Naive thymus-derived CD8-positive, alpha-beta T cell (primary cell): ENCODE measurements around the gene UCHL1. TPM values are rescaled to one million over a fixed set of nuclear protein-coding genes. Genes with fewer than 3 reads are reported as not detected.
"Not testable (repeated sequence)": the region's sequence is repeated elsewhere in the genome, so short reads cannot be mapped to it uniquely, and the experiment has no call there.

Experiments
- ATAC-seq, 2 donors: fragments of 150-1000 bp; cut with Tn5 transposase in 1 of 2; sonication (Bioruptor Pico), chemical (Tn5 transposase) in 1 of 2; 1 replicate in 1 of 2; 2 replicates in 1 of 2; pipeline ENCODE4 v1.10.0; 2021; ENCODE audit warnings: mild to moderate bottlenecking in 2 of 2, moderate library complexity in 2 of 2
- POLR2A ChIA-PET: fragments of 350-600 bp; sonication (Branson Sonifier 250); formaldehyde crosslinking; loops from one replicate; lab custom pipeline; 2021; ENCODE audit warnings: antibody characterized with exemption; lab: Charles Lee
- DNase-seq, 10 donors: peaks; one replicate each; pipeline versions ENCODE4 v3.0.0 to v3.0.0-alpha.2; 2020 to 2022
- H3K27ac Mint-ChIP-seq, 10 donors: one replicate each; pipeline ENCODE4 v1.8.0; 2020 to 2022; ENCODE audit warnings: mild to moderate bottlenecking in 10 of 10, mixed read lengths in 10 of 10, moderate library complexity in 4 of 10, inconsistent platforms in 1 of 10
- H3K27me3 Mint-ChIP-seq, 5 donors: one replicate each; pipeline ENCODE4 v1.8.0; 2021 to 2022; ENCODE audit warnings: mixed read lengths in 5 of 5
- H3K36me3 Mint-ChIP-seq, 3 donors: one replicate each; pipeline ENCODE4 v1.8.0; 2020 to 2022; ENCODE audit warnings: mixed read lengths in 3 of 3, mild to moderate bottlenecking in 2 of 3, inconsistent platforms in 1 of 3
- H3K4me1 Mint-ChIP-seq, 4 donors: one replicate each; pipeline ENCODE4 v1.8.0; 2021 to 2022; ENCODE audit warnings: mixed read lengths in 4 of 4
- H3K4me3 Mint-ChIP-seq, 10 donors: one replicate each; pipeline ENCODE4 v1.8.0; 2020 to 2022; ENCODE audit warnings: mild to moderate bottlenecking in 10 of 10, mixed read lengths in 10 of 10, moderate library complexity in 6 of 10, inconsistent platforms in 1 of 10
- H3K9me3 Mint-ChIP-seq, 9 donors: one replicate each; pipeline ENCODE4 v1.8.0; 2020 to 2022; ENCODE audit warnings: mixed read lengths in 9 of 9, mild to moderate bottlenecking in 3 of 9, inconsistent platforms in 1 of 9, moderate library complexity in 1 of 9
- polyA plus RNA-seq, 3 donors: library from polyadenylated mRNA; unstranded; fragments of 300-500 nt; fragmentation: Illumina TruSeq; gene quantifications; one replicate each; pipeline ENCODE4 v1.2.3, GENCODE V29; 2021
- total RNA-seq, 8 experiments: library from RNA in 2 of 8; stranded (reverse) in 2 of 8; gene quantifications; one replicate each; pipeline ENCODE4 v1.2.3 and lab custom pipeline; 2021 to 2026

Gene UCHL1
- total and polyA plus RNA-seq, 5 experiments from 2014 or later, result 0.49 TPM; not detected in 4

DNA sequence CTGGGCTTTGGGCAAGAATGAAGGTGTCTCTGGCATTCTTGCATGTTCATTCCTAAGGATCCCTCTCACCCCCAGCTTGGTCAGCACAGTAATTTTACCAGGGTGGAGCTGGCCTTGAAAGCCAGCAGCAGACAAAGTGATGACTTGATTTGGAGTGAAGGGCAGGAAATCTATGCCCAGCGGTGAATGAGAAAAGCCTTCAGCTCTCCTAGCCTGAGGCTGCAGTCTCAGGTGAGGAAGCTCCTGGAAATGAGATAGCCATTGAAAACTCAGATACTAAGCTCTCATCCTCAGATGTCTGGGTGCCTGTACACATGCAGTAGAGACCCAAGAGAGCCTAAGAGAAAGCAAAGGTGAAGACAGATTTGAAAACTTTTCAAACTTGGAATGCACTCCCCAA is 10.7 kb upstream of the UCHL1 start:
- Mint-ChIP-seq H3K9me3 (peaks cover 0 to 5% (median 2%) of the 10 kb centered on the region in 9 donors), H3K27ac (no peak overlapping the region), H3K4me3 (no peak overlapping the region), H3K27me3 (peaks cover 12 to 30% (median 21%) of the 10 kb centered on the region in 5 donors), H3K36me3 (peaks cover 0 to 5% (median 0%) of the 10 kb centered on the region in 3 donors), H3K4me1 (no peaks in the 10 kb centered on the region)
- no peak for DNase-seq
- no peak for ATAC-seq
- POLR2A ChIA-PET, result no interaction called here

DNA sequence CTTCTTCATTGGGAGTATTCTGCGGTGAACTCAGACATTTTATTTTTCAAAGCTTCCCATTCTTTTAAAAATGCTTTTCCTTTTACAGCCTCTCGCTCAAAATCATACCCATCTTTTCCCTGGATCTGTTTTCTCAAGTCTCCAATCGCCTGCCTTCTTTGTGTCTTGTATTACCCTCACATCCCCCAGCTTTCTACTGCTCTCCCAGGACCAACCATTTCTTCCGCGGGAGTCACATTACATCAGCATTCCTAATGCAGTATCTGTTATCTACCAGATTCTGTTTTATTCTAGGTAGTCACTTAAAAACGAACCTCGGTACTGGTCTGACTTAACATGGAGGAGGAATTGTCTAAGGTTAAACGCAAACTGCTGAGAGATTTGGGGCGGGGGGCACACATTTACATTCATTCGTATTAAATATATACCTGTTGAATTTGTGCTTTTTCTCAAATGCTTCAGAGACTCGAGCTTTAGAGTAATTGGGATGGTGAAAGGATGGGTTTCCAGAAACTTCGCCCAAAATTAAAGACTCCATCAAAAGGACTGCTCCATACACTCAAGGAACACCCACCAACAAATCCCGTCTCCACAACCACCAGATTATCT is 493 bp upstream of the UCHL1 start:
- Mint-ChIP-seq H3K4me1 (peaks cover 3 to 14% (median 11%) of the 10 kb centered on the region in 4 donors), H3K9me3 (peaks cover 0 to 6% (median 0%) of the 10 kb centered on the region in 9 donors), H3K4me3 (peak overlapping the region; percentile 14 to 76 (median 57)), H3K27ac (no peak overlapping the region), H3K27me3 (peaks cover 27 to 53% (median 49%) of the 10 kb centered on the region in 5 donors), H3K36me3 (peaks cover 0 to 14% (median 0%) of the 10 kb centered on the region in 3 donors)
- no peak for DNase-seq
- POLR2A ChIA-PET, result interaction anchor here (0.6 kb wide), 1 partner anchor 10 kb away, joined by 4 read pairs; no protein-coding TSS in a partner anchor
- ATAC-seq, result no peak

DNA sequence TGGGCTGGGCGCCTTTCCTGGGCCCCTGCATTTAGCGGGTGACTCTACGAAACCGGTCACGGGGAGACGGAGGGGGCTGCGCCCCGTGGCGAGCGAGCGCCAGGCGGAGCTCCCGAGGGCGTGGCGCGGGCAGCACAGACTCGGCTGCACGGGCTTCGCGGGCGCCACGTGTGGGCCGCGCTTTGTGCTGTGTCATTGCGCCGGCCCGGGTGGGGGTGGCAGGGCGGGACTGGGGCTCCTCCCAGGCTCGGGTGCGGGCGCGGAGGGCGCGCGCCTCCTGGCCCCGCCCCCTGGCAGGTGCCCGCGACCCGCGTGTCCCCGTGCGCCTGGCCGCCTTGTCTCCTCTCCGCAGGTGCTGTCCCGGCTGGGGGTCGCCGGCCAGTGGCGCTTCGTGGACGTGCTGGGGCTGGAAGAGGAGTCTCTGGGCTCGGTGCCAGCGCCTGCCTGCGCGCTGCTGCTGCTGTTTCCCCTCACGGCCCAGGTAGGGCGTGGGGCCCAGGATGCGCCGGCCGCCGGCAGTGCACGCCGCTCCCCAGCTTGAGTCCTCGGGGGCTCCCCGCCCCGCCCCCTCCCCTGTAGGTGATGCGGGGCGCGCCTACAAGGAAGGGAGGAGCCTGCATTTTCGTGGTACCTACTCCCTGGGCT is 651 bp downstream of the UCHL1 start:
- Mint-ChIP-seq H3K27ac (no peak overlapping the region), H3K36me3 (peaks cover 0 to 14% (median 0%) of the 10 kb centered on the region in 3 donors), H3K27me3 (peaks cover 27 to 61% (median 47%) of the 10 kb centered on the region in 5 donors), H3K9me3 (peaks cover 0 to 6% (median 0%) of the 10 kb centered on the region in 9 donors), H3K4me3 (peak overlapping the region; percentile 51 to 80 (median 76)), H3K4me1 (peaks cover 3 to 14% (median 11%) of the 10 kb centered on the region in 4 donors)
- POLR2A ChIA-PET, result no interaction called here
- DNase-seq (peak in 2 of 10 donors; percentile 6 to 7), ATAC-seq (peak; percentile 30)

DNA sequence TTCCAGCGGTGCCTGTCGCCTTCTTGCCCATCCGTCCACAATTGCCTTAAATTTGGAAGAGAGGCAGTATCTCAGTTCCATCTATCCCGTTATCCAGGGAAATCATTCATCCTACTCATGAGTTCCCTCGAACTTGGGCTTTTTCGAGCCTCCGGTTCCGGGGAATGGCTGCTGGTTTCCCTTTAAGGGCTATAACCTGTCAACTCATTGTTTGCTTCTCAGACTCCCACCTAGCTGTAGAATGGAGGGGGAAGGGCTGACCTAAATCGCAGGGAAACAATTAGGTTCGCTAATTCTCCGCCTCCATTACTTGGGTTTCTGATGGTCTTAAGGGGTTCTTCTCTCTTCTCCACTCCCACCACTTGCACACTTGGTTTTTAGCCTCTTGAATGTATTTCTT is 1.2 kb downstream of the UCHL1 start:
- H3K27me3 Mint-ChIP-seq, result peaks cover 25 to 61% (median 47%) of the 10 kb centered on the region in 5 donors

DNA sequence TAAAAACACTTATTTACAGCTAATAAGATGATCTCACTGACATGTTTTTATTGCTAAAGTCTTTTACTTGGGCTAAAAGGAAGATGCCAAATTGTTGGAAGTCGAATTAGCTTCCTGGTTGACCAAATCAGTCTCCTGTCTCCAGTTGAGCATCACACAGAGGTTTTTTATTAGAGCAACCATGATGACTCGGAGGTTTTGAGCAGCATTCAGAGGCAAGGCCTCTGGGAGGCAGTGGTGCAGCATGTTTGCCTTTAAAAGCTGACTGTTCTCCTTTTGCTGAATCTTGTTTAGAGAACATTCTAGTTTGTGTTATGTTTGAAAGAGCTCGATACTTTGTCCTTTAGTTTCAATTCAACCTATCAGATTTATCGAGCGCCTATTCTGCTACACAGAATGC is 2.1 kb downstream of the UCHL1 start:
- peaks cover 0 to 6% (median 0%) of the 10 kb centered on the region in 9 donors for H3K9me3 Mint-ChIP-seq
- peaks cover 3 to 14% (median 11%) of the 10 kb centered on the region in 4 donors for H3K4me1 Mint-ChIP-seq
- POLR2A ChIA-PET, result no interaction called here
- H3K27me3 Mint-ChIP-seq, result peaks cover 31 to 68% (median 42%) of the 10 kb centered on the region in 5 donors
- peaks cover 0 to 14% (median 0%) of the 10 kb centered on the region in 3 donors for H3K36me3 Mint-ChIP-seq
- ATAC-seq, result no peak
- DNase-seq, result no peak
- H3K27ac Mint-ChIP-seq, result no peak overlapping the region
- H3K4me3 Mint-ChIP-seq, result peak overlapping the region in 3 of 10 donors; percentile 20 to 75 (median 42)

More for the DNA sequence above, 1.2 kb downstream of the UCHL1 start:
- Mint-ChIP-seq H3K36me3 (peaks cover 0 to 14% (median 0%) of the 10 kb centered on the region in 3 donors), H3K4me3 (peak overlapping the region; percentile 51 to 80 (median 76)), H3K27ac (no peak overlapping the region), H3K4me1 (peaks cover 3 to 14% (median 11%) of the 10 kb centered on the region in 4 donors), H3K9me3 (peaks cover 0 to 6% (median 0%) of the 10 kb centered on the region in 9 donors)
- POLR2A ChIA-PET, result no interaction called here
- DNase-seq, result no peak
- ATAC-seq, result no peak

DNA sequence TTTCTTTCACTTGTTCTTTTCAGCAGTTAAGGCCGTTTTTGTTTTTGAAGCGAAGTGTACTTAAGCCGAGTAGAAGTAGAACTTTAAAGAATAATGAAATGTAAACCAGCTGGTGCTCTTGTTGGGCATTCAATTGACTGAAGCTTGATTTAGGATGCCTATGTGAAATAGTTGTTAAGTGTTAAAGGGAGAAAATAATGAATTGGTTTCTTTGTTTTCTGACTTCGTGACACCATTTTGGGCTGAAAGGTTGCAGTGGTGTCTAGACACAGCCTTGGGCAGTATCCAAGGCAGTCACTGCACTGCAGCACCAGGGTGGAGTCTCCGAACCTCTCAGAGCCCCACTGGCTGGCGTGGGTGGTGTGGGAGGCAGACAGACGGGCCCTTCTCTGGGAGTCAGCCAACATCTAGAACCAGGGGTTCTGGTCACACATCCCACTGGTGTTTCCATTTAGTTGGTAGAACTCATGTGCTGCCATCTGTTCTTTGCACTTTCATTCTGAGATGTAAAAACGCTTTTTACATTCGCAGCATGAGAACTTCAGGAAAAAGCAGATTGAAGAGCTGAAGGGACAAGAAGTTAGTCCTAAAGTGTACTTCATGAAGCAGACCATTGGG is 3.5 kb downstream of the UCHL1 start:
- POLR2A ChIA-PET, result no interaction called here
- Mint-ChIP-seq H3K4me1 (peaks cover 3 to 14% (median 11%) of the 10 kb centered on the region in 4 donors), H3K4me3 (peak overlapping the region in 1 of 10 donors; percentile 3), H3K36me3 (peaks cover 0 to 14% (median 0%) of the 10 kb centered on the region in 3 donors), H3K27ac (peak overlapping the region in 1 of 10 donors; percentile 18), H3K9me3 (peaks cover 0 to 6% (median 0%) of the 10 kb centered on the region in 9 donors), H3K27me3 (peaks cover 29 to 61% (median 38%) of the 10 kb centered on the region in 5 donors)
- no peak for DNase-seq
- ATAC-seq, result no peak

DNA sequence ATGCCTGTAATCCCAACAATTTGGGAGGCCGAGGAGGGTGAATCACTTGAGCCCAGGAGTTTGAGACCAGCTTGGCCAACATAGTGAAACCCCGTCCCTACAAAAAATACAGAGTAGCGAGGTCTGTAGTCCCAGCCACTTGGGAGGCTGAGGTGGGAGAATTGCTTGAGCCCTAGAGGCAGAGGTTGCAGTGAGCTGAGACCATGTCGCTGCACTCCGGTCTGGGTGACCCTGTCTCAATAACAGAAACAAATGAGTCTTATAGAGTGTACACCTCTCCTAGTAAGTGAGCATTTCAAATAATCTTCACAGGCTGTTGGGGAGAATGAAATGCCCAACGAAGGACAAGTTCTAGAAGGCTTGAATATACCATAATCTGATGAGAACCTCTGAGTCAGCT is 5.5 kb downstream of the UCHL1 start:
- DNase-seq (no peak), ATAC-seq (no peak)
- POLR2A ChIA-PET, result no interaction called here
- Mint-ChIP-seq H3K36me3 (peaks cover 0 to 7% (median 0%) of the 10 kb centered on the region in 3 donors), H3K9me3 (peaks cover 0 to 6% (median 0%) of the 10 kb centered on the region in 9 donors), H3K27me3 (peaks cover 21 to 53% (median 25%) of the 10 kb centered on the region in 5 donors), H3K27ac (no peak overlapping the region), H3K4me1 (peaks cover 0 to 10% (median 8%) of the 10 kb centered on the region in 4 donors), H3K4me3 (no peak overlapping the region)

- POLR2A ChIA-PET, result no interaction called here
Measured at GRCh38 chr4:41264212-41264611, 7.5 kb downstream of the UCHL1 start.

DNA sequence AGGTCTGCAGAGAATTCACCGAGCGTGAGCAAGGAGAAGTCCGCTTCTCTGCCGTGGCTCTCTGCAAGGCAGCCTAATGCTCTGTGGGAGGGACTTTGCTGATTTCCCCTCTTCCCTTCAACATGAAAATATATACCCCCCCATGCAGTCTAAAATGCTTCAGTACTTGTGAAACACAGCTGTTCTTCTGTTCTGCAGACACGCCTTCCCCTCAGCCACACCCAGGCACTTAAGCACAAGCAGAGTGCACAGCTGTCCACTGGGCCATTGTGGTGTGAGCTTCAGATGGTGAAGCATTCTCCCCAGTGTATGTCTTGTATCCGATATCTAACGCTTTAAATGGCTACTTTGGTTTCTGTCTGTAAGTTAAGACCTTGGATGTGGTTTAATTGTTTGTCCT is 11.3 kb downstream of the UCHL1 start:
- Mint-ChIP-seq H3K4me1 (no peaks in the 10 kb centered on the region), H3K27ac (no peak overlapping the region), H3K27me3 (peaks cover 1 to 23% (median 6%) of the 10 kb centered on the region in 5 donors), H3K4me3 (no peak overlapping the region), H3K9me3 (peaks cover 0 to 3% (median 0%) of the 10 kb centered on the region in 9 donors), H3K36me3 (no peaks in the 10 kb centered on the region)
- POLR2A ChIA-PET, result no interaction called here
- ATAC-seq (no peak), DNase-seq (no peak)

More at GRCh38 chr4:41264212-41264611, 7.5 kb downstream of the UCHL1 start:
- Mint-ChIP-seq H3K27me3 (peaks cover 10 to 37% (median 18%) of the 10 kb centered on the region in 5 donors), H3K4me3 (no peak overlapping the region), H3K9me3 (peaks cover 0 to 2% (median 0%) of the 10 kb centered on the region in 9 donors), H3K4me1 (no peaks in the 10 kb centered on the region), H3K27ac (no peak overlapping the region), H3K36me3 (no peaks in the 10 kb centered on the region)
- DNase-seq (no peak), ATAC-seq (no peak)

- Mint-ChIP-seq H3K9me3 (peaks cover 0 to 6% (median 0%) of the 10 kb centered on the region in 9 donors), H3K4me3 (no peak overlapping the region)
- no peak for ATAC-seq
Measured at GRCh38 chr4:41268721-41269517, 12.2 kb downstream of the UCHL1 start.

DNA sequence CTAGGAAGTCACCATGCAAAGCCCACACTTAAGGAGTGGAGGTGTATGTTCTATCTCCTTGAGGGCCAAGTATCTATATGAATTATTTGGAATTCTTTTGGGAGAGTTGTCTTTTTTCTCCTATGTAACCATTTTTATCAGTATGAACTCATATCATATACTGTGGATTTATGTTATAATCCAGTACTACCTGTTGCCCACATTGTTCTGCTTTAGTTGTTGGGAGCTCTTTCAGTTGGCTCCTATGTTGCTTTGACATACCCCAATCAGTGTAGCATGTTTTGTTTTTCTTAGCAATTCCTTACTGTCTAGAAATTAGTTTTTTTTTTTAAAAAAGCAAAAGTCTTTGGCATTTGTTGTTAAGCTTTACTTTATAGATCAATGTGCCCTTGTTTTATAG is 13.0 kb downstream of the UCHL1 start:
- H3K4me1 Mint-ChIP-seq, result no peaks in the 10 kb centered on the region
- DNase-seq (no peak), ATAC-seq (no peak)
- no peaks in the 10 kb centered on the region for H3K36me3 Mint-ChIP-seq
- POLR2A ChIA-PET, result no interaction called here
- peaks cover 0 to 12% (median 3%) of the 10 kb centered on the region in 5 donors for H3K27me3 Mint-ChIP-seq
- H3K27ac Mint-ChIP-seq, result no peak overlapping the region
- peaks cover 0 to 6% (median 0%) of the 10 kb centered on the region in 9 donors for H3K9me3 Mint-ChIP-seq
- no peak overlapping the region for H3K4me3 Mint-ChIP-seq

More at GRCh38 chr4:41268721-41269517, 12.2 kb downstream of the UCHL1 start:
- Mint-ChIP-seq H3K36me3 (no peaks in the 10 kb centered on the region), H3K27me3 (peaks cover 0 to 15% (median 3%) of the 10 kb centered on the region in 5 donors), H3K4me1 (no peaks in the 10 kb centered on the region), H3K27ac (no peak overlapping the region)
- POLR2A ChIA-PET, result no interaction called here
- no peak for DNase-seq

GRCh38 chr4:41275931-41276330 is 19.2 kb downstream of the UCHL1 start:
- H3K4me1 Mint-ChIP-seq, H3K4me3 Mint-ChIP-seq, H3K9me3 Mint-ChIP-seq, POLR2A ChIA-PET, DNase-seq, H3K36me3 Mint-ChIP-seq, ATAC-seq, H3K27ac Mint-ChIP-seq: not testable (repeated sequence)
- H3K27me3 Mint-ChIP-seq, result peaks cover 10 to 37% (median 20%) of the 10 kb centered on the region in 5 donors
